ENCODE measurements around the gene ZNF407.

ZNF407 gene

DNA sequence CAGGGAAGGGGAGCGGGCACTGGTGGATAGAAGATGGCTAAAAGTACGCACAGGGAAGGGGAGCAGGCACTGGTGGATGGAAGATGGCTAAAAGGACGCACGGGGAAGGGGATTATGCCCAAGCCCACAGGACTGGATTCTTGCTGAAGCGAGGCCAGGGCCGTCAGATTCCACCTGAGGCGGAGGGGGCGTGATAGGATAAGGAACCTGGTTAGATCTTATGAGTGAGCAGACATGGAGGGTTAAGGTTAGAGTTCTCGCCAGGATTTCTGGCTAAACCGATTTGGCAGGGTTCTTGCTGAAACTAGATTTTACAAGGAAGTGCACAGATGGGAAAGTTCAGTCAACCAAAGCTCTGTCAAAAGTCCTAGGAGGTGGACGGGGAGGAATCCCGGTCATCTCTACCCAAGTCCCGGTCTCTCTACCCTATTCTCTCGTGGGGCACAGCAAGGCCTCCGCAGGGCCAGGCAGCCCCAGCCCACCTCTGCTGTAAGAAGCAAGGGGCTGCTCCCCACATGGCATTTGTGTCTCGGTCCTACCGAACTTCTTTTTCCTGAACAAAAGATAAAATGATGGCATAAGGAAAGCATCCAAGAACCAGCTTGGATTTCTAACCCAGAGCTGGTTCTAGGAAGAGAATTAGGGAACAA lies 470.5 kb downstream of the ZNF407 start:
- no peaks in the 10 kb centered on the region for H3K36me3 Mint-ChIP-seq (ENCODE audit: low read depth)
- no peak overlapping the region for H3K4me3 Mint-ChIP-seq
- no peaks in the 10 kb centered on the region for H3K9me3 Mint-ChIP-seq
- peaks cover 43% of the 10 kb centered on the region for H3K4me1 Mint-ChIP-seq
- no peaks in the 10 kb centered on the region for H3K27me3 Mint-ChIP-seq (ENCODE audit: low read depth, poor library complexity)
- TF ChIP-seq, protein P1, sequence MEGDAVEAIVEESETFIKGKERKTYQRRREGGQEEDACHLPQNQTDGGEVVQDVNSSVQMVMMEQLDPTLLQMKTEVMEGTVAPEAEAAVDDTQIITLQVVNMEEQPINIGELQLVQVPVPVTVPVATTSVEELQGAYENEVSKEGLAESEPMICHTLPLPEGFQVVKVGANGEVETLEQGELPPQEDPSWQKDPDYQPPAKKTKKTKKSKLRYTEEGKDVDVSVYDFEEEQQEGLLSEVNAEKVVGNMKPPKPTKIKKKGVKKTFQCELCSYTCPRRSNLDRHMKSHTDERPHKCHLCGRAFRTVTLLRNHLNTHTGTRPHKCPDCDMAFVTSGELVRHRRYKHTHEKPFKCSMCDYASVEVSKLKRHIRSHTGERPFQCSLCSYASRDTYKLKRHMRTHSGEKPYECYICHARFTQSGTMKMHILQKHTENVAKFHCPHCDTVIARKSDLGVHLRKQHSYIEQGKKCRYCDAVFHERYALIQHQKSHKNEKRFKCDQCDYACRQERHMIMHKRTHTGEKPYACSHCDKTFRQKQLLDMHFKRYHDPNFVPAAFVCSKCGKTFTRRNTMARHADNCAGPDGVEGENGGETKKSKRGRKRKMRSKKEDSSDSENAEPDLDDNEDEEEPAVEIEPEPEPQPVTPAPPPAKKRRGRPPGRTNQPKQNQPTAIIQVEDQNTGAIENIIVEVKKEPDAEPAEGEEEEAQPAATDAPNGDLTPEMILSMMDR (IDR thresholded peaks at IDR 0.05), result no peak
- no peak for DNase-seq
- peak overlapping the region; percentile 57 for H3K27ac Mint-ChIP-seq

DNA sequence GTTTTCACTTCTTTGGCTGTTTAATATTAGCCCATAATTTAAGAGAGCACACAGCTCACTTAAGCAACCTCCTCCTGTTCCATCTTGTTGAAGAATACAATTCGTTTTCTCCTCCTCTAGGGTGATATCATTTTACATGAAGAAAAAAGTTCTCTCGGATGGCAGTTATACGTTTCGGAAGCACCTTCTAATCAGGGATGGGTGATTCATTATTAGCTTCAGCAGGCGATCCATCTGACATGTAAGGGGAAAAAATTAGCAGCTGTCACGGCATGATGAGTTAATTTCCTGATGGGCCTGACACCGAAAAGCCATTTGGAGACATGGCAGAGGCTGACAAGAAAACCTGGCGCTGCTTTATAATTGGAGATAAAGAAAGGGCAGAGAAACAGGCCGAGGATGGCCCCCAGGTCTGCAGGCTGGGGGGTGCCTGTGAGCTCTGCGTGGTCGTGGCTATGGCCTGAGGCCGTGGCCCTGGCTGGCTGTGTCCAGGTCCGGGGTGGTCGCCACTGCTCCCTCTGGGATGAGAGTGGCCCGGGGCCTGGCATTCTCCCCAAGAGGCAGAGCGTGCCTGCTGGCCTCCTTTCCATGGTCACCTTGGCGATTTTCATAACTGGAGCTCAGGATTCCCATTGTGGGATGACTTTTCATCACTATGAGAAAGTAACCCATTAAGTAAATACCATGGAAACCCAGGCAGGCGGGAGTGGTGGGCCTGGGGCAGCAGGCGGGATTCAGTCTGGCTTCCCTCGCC lies 471.2 kb downstream of the ZNF407 start:
- Mint-ChIP-seq H3K4me1 (peaks cover 43% of the 10 kb centered on the region), H3K9me3 (no peaks in the 10 kb centered on the region), H3K27ac (no peak overlapping the region), H3K4me3 (no peak overlapping the region), H3K36me3 (ENCODE audit: low read depth) (no peaks in the 10 kb centered on the region), H3K27me3 (ENCODE audit: low read depth, poor library complexity) (no peaks in the 10 kb centered on the region)
- TF ChIP-seq, protein P1 (IDR thresholded peaks at IDR 0.05), result no peak
- no peak for DNase-seq

DNA sequence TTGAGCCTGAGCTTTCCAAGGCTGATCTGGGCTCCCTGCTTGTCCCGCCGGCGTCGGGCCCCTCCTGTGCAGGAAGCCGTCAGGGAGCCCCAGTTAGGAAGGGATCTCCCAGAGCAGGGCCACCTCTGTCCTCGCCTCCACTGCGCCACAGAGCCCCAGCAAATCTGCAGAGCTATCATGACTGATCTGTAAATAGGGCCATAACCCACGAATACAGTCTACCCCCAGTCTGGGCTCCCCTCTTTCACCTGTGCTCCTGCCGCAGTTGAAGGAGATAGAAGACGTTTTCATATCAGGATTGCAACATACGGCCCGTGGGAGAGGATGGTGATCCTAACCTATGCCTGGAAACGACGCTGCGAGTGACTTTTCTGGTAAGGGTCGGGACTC lies 472.6 kb downstream of the ZNF407 start:
- TF ChIP-seq, protein P1 (IDR thresholded peaks at IDR 0.05), result no peak
- Mint-ChIP-seq H3K9me3 (no peaks in the 10 kb centered on the region), H3K4me1 (peaks cover 43% of the 10 kb centered on the region), H3K4me3 (peak overlapping the region; percentile 21), H3K27me3 (ENCODE audit: low read depth, poor library complexity) (no peaks in the 10 kb centered on the region), H3K36me3 (ENCODE audit: low read depth) (no peaks in the 10 kb centered on the region), H3K27ac (peak overlapping the region; percentile 66)
- no peak for DNase-seq

DNA sequence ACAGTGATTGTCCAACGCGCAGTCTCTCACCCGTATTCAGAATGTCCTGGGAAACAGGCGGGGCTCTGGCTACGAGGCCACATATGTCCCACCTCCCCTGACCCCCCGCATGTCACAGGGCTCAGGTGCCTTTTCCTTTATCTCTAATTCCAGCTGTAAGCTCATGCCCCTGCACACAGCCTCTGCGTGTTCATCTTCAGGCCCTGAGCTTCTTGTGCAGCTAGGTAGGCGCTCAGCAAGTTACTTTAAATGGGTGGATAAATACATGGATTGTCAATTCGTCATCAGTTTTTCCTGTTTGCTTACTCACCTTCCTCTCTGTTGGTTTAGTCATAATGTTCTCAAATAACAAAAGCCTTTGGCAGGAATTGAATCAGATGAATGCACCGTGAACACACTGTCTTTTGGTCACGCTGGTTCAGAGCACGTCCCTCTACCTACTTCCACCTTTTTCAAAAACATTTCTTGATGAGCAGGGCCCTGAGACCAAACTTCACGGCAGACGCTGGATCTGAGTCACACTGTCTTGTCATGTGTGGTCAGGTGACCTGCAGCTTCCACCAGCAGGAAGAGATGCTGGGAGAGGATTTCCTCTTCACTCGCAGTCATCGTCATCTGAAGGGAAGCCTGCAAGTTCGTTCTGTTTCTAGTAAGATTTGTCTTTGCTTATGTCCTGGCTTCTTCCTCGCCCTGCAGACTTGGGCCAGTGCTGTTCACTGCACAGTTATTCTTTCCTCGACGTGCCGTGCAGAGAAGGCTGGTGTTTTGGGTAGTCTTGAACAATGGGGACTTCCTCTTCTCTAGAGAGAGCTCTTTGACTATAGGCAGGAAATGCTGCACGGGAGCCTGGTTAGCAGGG lies 473.2 kb downstream of the ZNF407 start:
- no peak for DNase-seq
- Mint-ChIP-seq H3K4me1 (peaks cover 43% of the 10 kb centered on the region), H3K4me3 (no peak overlapping the region), H3K27ac (peak overlapping the region; percentile 60), H3K9me3 (no peaks in the 10 kb centered on the region), H3K36me3 (ENCODE audit: low read depth) (no peaks in the 10 kb centered on the region), H3K27me3 (ENCODE audit: low read depth, poor library complexity) (no peaks in the 10 kb centered on the region)
- TF ChIP-seq, protein P1 (IDR thresholded peaks at IDR 0.05), result no peak

DNA sequence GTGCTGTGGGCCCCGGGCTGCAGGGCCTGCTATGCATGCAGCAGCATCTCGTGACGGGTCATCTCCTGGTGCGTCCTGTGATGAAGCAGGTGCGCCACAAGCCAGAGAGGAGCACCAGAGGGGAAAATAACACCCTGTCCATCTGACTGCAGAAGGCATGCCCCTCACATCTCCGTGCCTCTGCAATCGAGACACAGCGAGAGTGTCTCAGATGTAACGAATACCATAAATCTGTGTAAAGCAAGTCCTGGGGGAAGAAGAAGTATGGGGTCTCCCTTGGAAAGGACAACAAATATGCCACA lies 473.8 kb downstream of the ZNF407 start:
- H3K27me3 Mint-ChIP-seq (ENCODE audit: low read depth, poor library complexity), result no peaks in the 10 kb centered on the region
- H3K27ac Mint-ChIP-seq, result peak overlapping the region; percentile 60
- TF ChIP-seq, protein P1 (IDR thresholded peaks at IDR 0.05), result no peak
- peaks cover 3% of the 10 kb centered on the region for H3K9me3 Mint-ChIP-seq
- no peaks in the 10 kb centered on the region for H3K36me3 Mint-ChIP-seq (ENCODE audit: low read depth)
- peaks cover 43% of the 10 kb centered on the region for H3K4me1 Mint-ChIP-seq
- no peak for DNase-seq
- no peak overlapping the region for H3K4me3 Mint-ChIP-seq
